GM12865 (cell line): ENCODE results near the gene FADS2.

Source experiments
- DNase-seq: peaks from one replicate; pipeline ENCODE4 v3.0.0; 2010; ENCODE audit warnings: low read depth
- H3K4me3 ChIP-seq: 2 replicates; pipeline ENCODE4 v1.5.1; 2011; ENCODE audit warnings: mild to moderate bottlenecking, low read depth, low read length, control low read depth
- CTCF ChIP-seq: IDR thresholded peaks from 2 replicates; pipeline ENCODE4 v1.5.1; 2011; ENCODE audit warnings: low read length, control low read depth, low read depth, inconsistent platforms; ENCODE audit not compliant: insufficient read depth; ENCODE audit errors: missing control alignments

The FADS2 gene

GRCh38 chr11:61892085-61892370 lies 63.9 kb downstream of the FADS2 start:
- no peak for DNase-seq
- peak overlapping the region; percentile 50 for H3K4me3 ChIP-seq
- no peak for TF ChIP-seq CTCF

GRCh38 chr11:61893981-61894380 lies 65.9 kb downstream of the FADS2 start:
- no peak for TF ChIP-seq CTCF
- no peak for DNase-seq
- H3K4me3 ChIP-seq, result no peak overlapping the region

- TF ChIP-seq CTCF, result no peak
- no peak for DNase-seq
- H3K4me3 ChIP-seq, result no peak overlapping the region
Observed at GRCh38 chr11:61895046-61895717, 67.1 kb downstream of the FADS2 start.

- DNase-seq, result no peak
- TF ChIP-seq CTCF, result no peak
- H3K4me3 ChIP-seq, result no peak overlapping the region
Observed at GRCh38 chr11:61895718-61896059, 67.6 kb downstream of the FADS2 start.

GRCh38 chr11:61896665-61897386 lies 68.7 kb downstream of the FADS2 start:
- no peak overlapping the region for H3K4me3 ChIP-seq
- TF ChIP-seq CTCF, result no peak
- no peak for DNase-seq

GRCh38 chr11:61897387-61898246 lies 69.5 kb downstream of the FADS2 start:
- DNase-seq, result peak; percentile 76
- TF ChIP-seq CTCF, result peak; percentile 90
- no peak overlapping the region for H3K4me3 ChIP-seq

- H3K4me3 ChIP-seq, result no peak overlapping the region
- no peak for TF ChIP-seq CTCF
- no peak for DNase-seq
Observed at GRCh38 chr11:61898247-61898582, 70.1 kb downstream of the FADS2 start.
